GM12873 (cell line): ENCODE data around the gene EMC6.

Experiments
- TF ChIP-seq, protein P1 (sequence below): IDR thresholded peaks from 2 replicates; pipeline ENCODE4 v1.5.1; 2012; ENCODE audit warnings: low read depth, mild to moderate bottlenecking, moderate library complexity, low read length, control low read depth; ENCODE audit not compliant: insufficient read depth; ENCODE audit errors: missing control alignments

Gene EMC6

DNA sequence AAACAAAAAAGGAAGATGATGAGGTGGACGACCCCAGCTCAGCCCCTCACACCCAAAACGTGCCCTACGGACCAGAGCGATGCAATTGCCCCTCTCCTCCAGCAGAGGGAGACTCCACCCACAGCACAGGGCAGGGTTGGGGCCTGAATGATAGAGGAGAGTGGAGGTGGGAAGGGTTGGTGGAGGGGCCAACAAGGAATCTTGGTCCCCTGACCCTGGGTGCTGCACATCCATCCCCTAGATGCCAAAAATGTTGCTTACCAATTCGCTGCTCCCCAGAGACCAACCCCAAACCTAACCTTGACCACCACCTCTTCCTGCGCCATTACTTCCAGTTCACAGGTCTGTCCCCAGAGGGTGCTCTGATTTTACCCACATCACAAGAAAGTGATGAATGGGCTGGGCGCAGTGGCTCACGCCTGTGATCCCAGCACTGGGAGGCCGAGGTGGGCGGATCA is 14.5 kb downstream of the EMC6 start:
- TF ChIP-seq, protein P1, sequence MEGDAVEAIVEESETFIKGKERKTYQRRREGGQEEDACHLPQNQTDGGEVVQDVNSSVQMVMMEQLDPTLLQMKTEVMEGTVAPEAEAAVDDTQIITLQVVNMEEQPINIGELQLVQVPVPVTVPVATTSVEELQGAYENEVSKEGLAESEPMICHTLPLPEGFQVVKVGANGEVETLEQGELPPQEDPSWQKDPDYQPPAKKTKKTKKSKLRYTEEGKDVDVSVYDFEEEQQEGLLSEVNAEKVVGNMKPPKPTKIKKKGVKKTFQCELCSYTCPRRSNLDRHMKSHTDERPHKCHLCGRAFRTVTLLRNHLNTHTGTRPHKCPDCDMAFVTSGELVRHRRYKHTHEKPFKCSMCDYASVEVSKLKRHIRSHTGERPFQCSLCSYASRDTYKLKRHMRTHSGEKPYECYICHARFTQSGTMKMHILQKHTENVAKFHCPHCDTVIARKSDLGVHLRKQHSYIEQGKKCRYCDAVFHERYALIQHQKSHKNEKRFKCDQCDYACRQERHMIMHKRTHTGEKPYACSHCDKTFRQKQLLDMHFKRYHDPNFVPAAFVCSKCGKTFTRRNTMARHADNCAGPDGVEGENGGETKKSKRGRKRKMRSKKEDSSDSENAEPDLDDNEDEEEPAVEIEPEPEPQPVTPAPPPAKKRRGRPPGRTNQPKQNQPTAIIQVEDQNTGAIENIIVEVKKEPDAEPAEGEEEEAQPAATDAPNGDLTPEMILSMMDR = peak; percentile 99

DNA sequence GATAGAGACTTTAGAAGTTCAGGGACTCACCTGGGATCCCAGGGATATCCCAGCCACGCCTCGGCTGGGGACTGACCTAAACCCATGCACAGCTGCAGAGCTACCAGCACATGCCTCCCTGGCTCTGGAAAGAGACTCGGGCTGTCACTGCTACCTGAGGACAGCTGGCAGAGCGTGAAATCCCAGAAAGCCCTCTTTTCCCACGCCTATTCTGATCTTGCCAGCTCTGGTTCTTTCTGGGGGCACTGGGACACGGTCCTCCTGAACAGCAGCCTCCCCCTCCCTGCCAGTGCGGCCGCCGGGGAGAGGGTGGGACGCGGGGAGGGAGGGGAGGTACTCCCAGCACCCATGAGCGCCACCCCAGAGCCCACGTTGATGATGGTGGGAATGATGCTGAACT is 16.6 kb downstream of the EMC6 start:
- TF ChIP-seq, protein P1 = no peak

DNA sequence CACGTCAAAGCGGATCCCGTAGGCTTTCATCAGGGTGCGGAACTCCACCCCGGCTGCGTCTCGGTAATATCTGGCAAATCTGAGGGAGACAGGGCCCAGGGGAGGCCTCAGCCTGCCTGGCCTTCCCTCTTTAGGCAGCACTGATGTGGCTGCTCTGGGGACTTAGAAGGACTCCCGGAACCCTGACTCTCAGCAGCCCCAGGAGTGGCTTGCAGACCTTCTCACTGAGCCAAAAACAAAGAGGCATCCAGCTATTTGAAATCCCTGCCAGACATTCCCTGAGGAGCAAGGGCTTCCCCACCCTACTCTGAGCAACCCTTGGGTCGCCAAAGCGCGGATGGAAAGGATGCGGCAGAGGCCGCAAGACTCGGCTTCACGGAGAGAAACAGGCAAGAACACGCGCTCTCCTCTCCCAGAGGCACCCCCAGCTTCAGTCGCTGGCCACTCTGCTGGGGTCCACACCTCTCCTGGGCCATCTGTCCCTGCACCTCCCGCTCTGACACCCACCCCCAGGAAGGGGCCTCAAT is 19.5 kb downstream of the EMC6 start:
- TF ChIP-seq, protein P1 = no peak

DNA sequence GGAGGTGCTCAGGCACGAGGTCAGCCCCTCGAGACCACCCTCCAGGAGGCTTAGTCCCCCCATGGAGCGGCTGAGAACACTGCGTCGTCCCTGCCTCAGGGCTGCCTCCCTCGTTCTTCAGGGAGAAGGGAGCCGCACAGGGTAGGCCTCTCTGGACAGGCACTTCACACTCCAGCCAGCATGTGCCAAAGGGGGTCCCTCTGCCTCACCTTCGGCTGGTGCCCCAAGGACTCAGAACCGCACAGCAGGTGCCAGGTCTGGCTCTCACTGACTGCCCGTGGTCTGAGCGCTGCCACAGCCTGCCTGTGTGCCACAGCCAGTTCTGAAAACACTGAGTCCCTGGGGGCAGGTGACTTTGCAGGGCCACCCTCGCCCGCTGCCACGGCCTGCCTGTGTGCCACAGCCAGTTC is 20.2 kb downstream of the EMC6 start:
- TF ChIP-seq, protein P1 = no peak

DNA sequence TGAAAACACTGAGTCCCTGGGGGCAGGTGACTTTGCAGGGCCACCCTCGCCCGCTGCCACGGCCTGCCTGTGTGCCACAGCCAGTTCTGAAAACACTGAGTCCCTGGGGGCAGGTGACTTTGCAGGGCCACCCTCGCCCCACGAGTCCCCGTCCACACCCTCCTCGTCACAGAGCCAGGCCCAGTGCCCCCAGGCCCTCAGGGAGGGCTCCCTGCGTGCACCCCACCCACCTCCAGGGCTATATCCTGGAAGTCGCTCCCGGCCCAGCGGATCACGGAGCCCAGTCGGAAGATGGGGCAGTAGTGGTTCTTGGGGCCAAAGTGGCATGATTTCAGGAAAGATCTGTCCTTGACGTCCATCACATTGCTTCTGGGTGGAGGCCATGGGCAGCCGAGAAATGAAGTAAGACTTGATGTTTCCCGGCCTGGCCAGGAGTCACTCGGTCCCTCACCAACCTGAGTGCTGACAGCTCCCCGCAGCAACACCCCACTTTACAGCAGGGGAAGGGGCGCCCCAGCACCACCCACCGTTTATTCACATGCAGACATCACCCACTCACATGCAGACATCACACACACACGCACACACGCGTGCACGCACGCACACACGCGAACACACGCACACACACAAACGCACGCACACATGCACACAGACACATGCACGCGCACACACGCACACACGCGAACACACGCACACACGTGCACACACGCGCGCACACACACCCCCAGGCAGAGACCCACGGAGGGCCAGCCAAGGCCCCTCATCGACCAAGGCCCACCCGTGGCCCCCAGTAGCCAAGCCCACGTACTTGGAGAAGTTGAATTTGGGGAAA is 20.9 kb downstream of the EMC6 start:
- TF ChIP-seq, protein P1 = no peak

DNA sequence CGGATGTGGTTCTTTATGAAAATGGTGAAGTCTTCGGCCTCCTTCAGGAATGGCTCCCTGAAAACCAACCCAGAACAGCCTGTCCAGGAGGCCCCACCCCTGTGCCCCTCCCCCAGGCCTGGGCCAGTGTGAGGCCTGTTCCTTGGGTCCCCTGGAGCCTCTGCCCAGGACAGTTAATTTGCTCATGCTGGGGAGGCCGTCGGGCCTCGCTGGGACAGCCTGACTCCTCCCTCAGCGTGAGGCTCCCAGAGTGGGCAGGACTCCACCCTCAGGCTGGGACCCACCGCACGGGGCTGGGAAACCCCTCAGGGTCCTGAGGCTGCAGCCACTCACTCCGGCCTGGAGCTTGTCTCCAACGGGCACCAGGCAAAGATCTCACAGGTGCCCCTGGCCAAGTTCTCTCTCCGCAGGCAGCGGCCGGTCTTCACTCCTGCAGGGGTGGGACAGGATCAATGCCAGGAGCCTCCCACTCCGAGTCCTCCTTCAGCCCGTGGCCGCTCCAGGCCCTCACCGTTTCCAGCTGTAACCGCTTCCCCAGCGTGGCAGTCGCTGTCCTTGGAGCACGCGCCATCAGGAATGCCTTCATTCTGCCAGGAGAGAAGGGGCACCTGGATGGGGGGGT is 21.6 kb downstream of the EMC6 start:
- TF ChIP-seq, protein P1 = no peak

DNA sequence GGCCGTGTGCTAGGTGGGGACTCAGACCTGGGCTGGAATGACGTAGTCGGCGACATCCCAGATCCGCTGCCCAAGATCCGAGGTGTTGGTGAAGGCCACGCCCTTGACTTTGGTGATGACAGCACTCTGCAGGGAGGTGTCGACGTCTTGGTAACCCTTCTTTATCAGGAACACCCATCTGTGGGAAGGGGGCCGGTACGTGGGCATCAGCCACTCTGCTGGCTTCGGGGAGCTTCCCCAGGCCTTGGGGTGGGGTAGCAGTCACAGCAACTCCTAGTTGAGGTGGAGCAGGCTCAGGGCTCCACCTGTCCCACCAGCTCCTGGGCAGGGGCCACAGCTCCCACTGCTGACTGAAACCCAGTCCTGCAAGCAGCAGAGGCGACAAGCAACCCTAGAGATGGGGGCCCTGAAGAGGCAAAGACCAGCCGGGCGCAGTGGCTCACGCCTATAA is 23.0 kb downstream of the EMC6 start:
- TF ChIP-seq, protein P1 = peak; percentile 31
